H1 (cell line): ENCODE measurements around the gene FOXI2. TPM values are rescaled to one million over a fixed set of nuclear protein-coding genes. Genes with fewer than 3 reads are reported as not detected.

Experiments used
- CTCF ChIA-PET: fragments of 300-600 bp; sonication (Branson Sonifier 250); formaldehyde crosslinking; loops from one replicate; lab custom pipeline; 2021; ENCODE audit not compliant: partially characterized antibody; lab: Charles Lee
- POLR2A ChIA-PET: fragments of 300-600 bp; sonication (Branson Sonifier 250); formaldehyde crosslinking; loops from one replicate; lab custom pipeline; 2021; ENCODE audit warnings: inconsistent platforms; ENCODE audit not compliant: partially characterized antibody; lab: Charles Lee
- DNase-seq, 2 experiments: peaks; one replicate each; pipeline versions ENCODE4 v3.0.0 to v3.0.0-alpha.2; 2010 to 2022; ENCODE audit warnings: low spot score in 2 of 2, low read depth in 1 of 2, mixed read lengths in 1 of 2
- FAIRE-seq: peaks from 2 replicates; lab custom pipeline; 2011; peaks lifted over from hg19 to GRCh38; lab: Jason Lieb, UNC
- H2AFZ ChIP-seq: 2 replicates; pipeline ENCODE4 v1.8.1; 2012; ENCODE audit warnings: low read length, inconsistent platforms
- H2AK5ac ChIP-seq: 2 replicates; pipeline ENCODE4 v1.6.1; 2013; ENCODE audit warnings: low read depth, low read length
- H2BK120ac ChIP-seq: replicated peaks from 2 replicates; pipeline ENCODE3; 2013; ENCODE audit warnings: low read depth, low read length, inconsistent platforms
- H2BK12ac ChIP-seq: 2 replicates; pipeline ENCODE4 v1.6.1; 2013; ENCODE audit warnings: low read depth, low read length
- H2BK15ac ChIP-seq: 2 replicates; pipeline ENCODE4 v1.6.1; 2013; ENCODE audit warnings: low read length
- H2BK20ac ChIP-seq: 2 replicates; pipeline ENCODE4 v1.6.1; 2013; ENCODE audit warnings: low read length
- H2BK5ac ChIP-seq: 2 replicates; pipeline ENCODE4 v1.6.1; 2013; ENCODE audit warnings: low read depth, low read length
- H3K14ac ChIP-seq: 2 replicates; pipeline ENCODE4 v1.6.1; 2013; ENCODE audit warnings: inconsistent platforms; ENCODE audit not compliant: insufficient read length
- H3K18ac ChIP-seq: 2 replicates; pipeline ENCODE4 v1.6.1; 2013; ENCODE audit warnings: low read length; ENCODE audit errors: extremely low read depth
- H3K23ac ChIP-seq: 2 replicates; pipeline ENCODE4 v1.6.1; 2013; ENCODE audit warnings: inconsistent platforms; ENCODE audit not compliant: insufficient read length
- H3K23me2 ChIP-seq: 2 replicates; pipeline ENCODE4 v1.6.1; 2013; ENCODE audit warnings: low read depth, low read length
- H3K27ac ChIP-seq: 2 replicates; pipeline ENCODE4 v1.6.1; 2011; ENCODE audit warnings: low read depth, low read length, inconsistent platforms
- H3K27me3 ChIP-seq, 4 experiments: replicated peaks in 1 of 4; 1 replicate in 1 of 4; 2 replicates in 3 of 4; pipeline versions ENCODE4 v1.6.1 to v1.8.1; 2011 to 2013; ENCODE audit warnings: low read length in 3 of 4, mild to moderate bottlenecking in 3 of 4, inconsistent platforms in 2 of 4, mixed read lengths in 2 of 4, moderate library complexity in 1 of 4; ENCODE audit not compliant: control insufficient read depth in 3 of 4, insufficient read depth in 3 of 4; ENCODE audit errors: extremely low read depth in 1 of 4
- H3K36me3 ChIP-seq, 4 experiments: 2 replicates each; pipeline versions ENCODE4 v1.6.1 to v1.8.1; 2011 to 2013; ENCODE audit warnings: mild to moderate bottlenecking in 4 of 4, low read length in 3 of 4, moderate library complexity in 2 of 4, control low read depth in 1 of 4, inconsistent platforms in 1 of 4; ENCODE audit not compliant: insufficient read depth in 4 of 4, control insufficient read depth in 2 of 4
- H3K4ac ChIP-seq: replicated peaks from 2 replicates; pipeline ENCODE3; 2013; ENCODE audit warnings: low read length, low read depth, mixed read lengths, inconsistent platforms; ENCODE audit not compliant: insufficient read length
- H3K4me1 ChIP-seq, 4 experiments: replicated peaks in 1 of 4; 1 replicate in 1 of 4; 2 replicates in 3 of 4; pipeline versions ENCODE4 v1.6.1 to v1.8.1; 2011 to 2013; ENCODE audit warnings: low read length in 3 of 4, inconsistent platforms in 2 of 4, mixed read lengths in 1 of 4; ENCODE audit not compliant: insufficient read depth in 4 of 4, control insufficient read depth in 3 of 4
- H3K4me2 ChIP-seq, 2 experiments: 2 replicates each; pipeline versions ENCODE4 v1.6.1 to v1.8.1; 2011 to 2013; ENCODE audit warnings: low read depth in 2 of 2, low read length in 2 of 2, control low read depth in 1 of 2, inconsistent platforms in 1 of 2, mild to moderate bottlenecking in 1 of 2; ENCODE audit not compliant: insufficient read depth in 1 of 2
- H3K4me3 ChIP-seq, 4 experiments: fragments of 200-600, 300-600 bp in 1 of 4; sonication (generic), shearing (Covaris generic), sonication (Bioruptor Twin) in 1 of 4; 2 replicates each; pipeline versions ENCODE4 v1.5.1 to v1.8.1; 2011 to 2016; ENCODE audit warnings: low read length in 4 of 4, low read depth in 3 of 4, control low read depth in 2 of 4, inconsistent platforms in 2 of 4, mild to moderate bottlenecking in 2 of 4, mixed read lengths in 1 of 4, moderate library complexity in 1 of 4; ENCODE audit not compliant: insufficient read depth in 2 of 4; ENCODE audit errors: extremely low read depth in 1 of 4
- H3K56ac ChIP-seq: replicated peaks from 2 replicates; pipeline ENCODE3; 2013; ENCODE audit warnings: low read depth, mild to moderate bottlenecking, mixed read lengths, low read length, inconsistent platforms; ENCODE audit not compliant: insufficient read length
- H3K79me1 ChIP-seq: 2 replicates; pipeline ENCODE4 v1.6.1; 2013; ENCODE audit warnings: low read depth, low read length, control low read depth
- H3K79me2 ChIP-seq, 2 experiments: 2 replicates each; pipeline versions ENCODE4 v1.6.1 to v1.8.1; 2012 to 2013; ENCODE audit warnings: low read length in 2 of 2, mild to moderate bottlenecking in 2 of 2, inconsistent platforms in 1 of 2; ENCODE audit not compliant: insufficient read depth in 2 of 2, control insufficient read depth in 1 of 2
- H3K9ac ChIP-seq, 4 experiments: replicated peaks in 1 of 4; 1 replicate in 1 of 4; 2 replicates in 3 of 4; pipeline versions ENCODE4 v1.6.1 to v1.8.1; 2011 to 2013; ENCODE audit warnings: low read depth in 3 of 4, low read length in 3 of 4, control low read depth in 2 of 4, mild to moderate bottlenecking in 2 of 4, moderate library complexity in 2 of 4, inconsistent platforms in 1 of 4; ENCODE audit errors: extremely low read depth in 1 of 4
- H3K9me3 ChIP-seq, 2 experiments: 2 replicates each; pipeline versions ENCODE4 v1.6.1 to v1.8.1; 2012 to 2013; ENCODE audit warnings: mild to moderate bottlenecking in 2 of 2, moderate library complexity in 2 of 2, control low read depth in 1 of 2, inconsistent platforms in 1 of 2, low read depth in 1 of 2, low read length in 1 of 2, mixed read lengths in 1 of 2; ENCODE audit not compliant: insufficient read depth in 2 of 2
- H4K20me1 ChIP-seq, 2 experiments: replicated peaks in 1 of 2; 2 replicates each; pipeline versions ENCODE3 to v1.8.1; 2011 to 2013; ENCODE audit warnings: inconsistent platforms in 2 of 2, low read length in 2 of 2, mild to moderate bottlenecking in 1 of 2; ENCODE audit not compliant: insufficient read depth in 2 of 2, control insufficient read depth in 1 of 2
- H4K5ac ChIP-seq: 2 replicates; pipeline ENCODE4 v1.6.1; 2013; ENCODE audit warnings: low read length, low read depth, mixed read lengths, inconsistent platforms; ENCODE audit not compliant: insufficient read length
- H4K8ac ChIP-seq: 2 replicates; pipeline ENCODE4 v1.8.0; 2013; ENCODE audit warnings: mild to moderate bottlenecking, moderate library complexity, low read length, inconsistent platforms; ENCODE audit not compliant: insufficient read depth; ENCODE audit errors: extremely low read depth
- H4K91ac ChIP-seq: replicated peaks from 2 replicates; pipeline ENCODE3; 2013; ENCODE audit warnings: low read length, mixed read lengths, inconsistent platforms; ENCODE audit not compliant: insufficient read length
- BRCA1 ChIP-seq: IDR thresholded peaks from 2 replicates; pipeline ENCODE4 v1.6.1; 2012; ENCODE audit warnings: low read depth, low read length, improper control_type of control experiment
- JUN ChIP-seq: IDR thresholded peaks from 2 replicates; pipeline ENCODE4 v1.6.1; 2011; ENCODE audit warnings: low read depth, mild to moderate bottlenecking, improper control_type of control experiment, low read length
- JUND ChIP-seq: IDR thresholded peaks from 2 replicates; pipeline ENCODE4 v1.6.1; 2011; ENCODE audit warnings: mild to moderate bottlenecking, improper control_type of control experiment, low read length
- NANOG ChIP-seq: IDR thresholded peaks from 2 replicates; pipeline ENCODE4 v1.6.1; 2011; ENCODE audit warnings: low read length, low read depth, mild to moderate bottlenecking, inconsistent platforms; ENCODE audit not compliant: insufficient read depth, poor library complexity, severe bottlenecking
- TEAD4 ChIP-seq: IDR thresholded peaks from 2 replicates; pipeline ENCODE4 v1.6.1; 2012; ENCODE audit warnings: low read depth, low read length, inconsistent platforms, mixed read lengths
- WGBS, 2 experiments: shearing (Covaris generic) in 1 of 2; methylation state at CpG; one replicate each; pipeline versions ENCODE4 v1.1.6 to v1.1.7; 2013 to 2015; ENCODE audit warnings: low lambda C conversion rate in 2 of 2, mixed read lengths in 2 of 2, inconsistent platforms in 1 of 2, low coverage in 1 of 2, missing lambda C conversion rate in 1 of 2; ENCODE audit not compliant: insufficient replicate concordance in 2 of 2, insufficient coverage in 1 of 2, insufficient read length in 1 of 2; ENCODE audit errors: extremely low coverage in 1 of 2, missing lambda C conversion rate in 1 of 2; 5-methylcytosine and 5-hydroxymethylcytosine counted together
- polyA plus RNA-seq, 7 experiments: library from polyadenylated mRNA; depleted of rRNA in 3 of 7; stranded (reverse) in 5 of 7; unstranded in 2 of 7; fragments of >200 nt in 5 of 7; fragments of 200-250 nt in 2 of 7; gene quantifications; 1 replicate in 5 of 7; 2 replicates in 1 of 7; 4 replicates in 1 of 7; pipeline versions ENCODE4 v1.2.1 to v1.2.3, GENCODE V29; 2011 to 2013; ENCODE audit warnings: missing spikeins in 2 of 7, mixed read lengths in 2 of 7
- total RNA-seq: library from RNA; stranded (reverse); fragmentation: NEBNext Ultra II Directional; extraction: Animal tissue kit (Norgen Biotek cat#: 25700); gene quantifications from 2 replicates; pipeline ENCODE4 v1.2.1, GENCODE V29; 2021

FOXI2 gene
- total and polyA plus RNA-seq, 2 of the 8 experiments (the other 6 are each of a cell fraction or from before 2014, with no cell fraction given) = 1.0 TPM

DNA sequence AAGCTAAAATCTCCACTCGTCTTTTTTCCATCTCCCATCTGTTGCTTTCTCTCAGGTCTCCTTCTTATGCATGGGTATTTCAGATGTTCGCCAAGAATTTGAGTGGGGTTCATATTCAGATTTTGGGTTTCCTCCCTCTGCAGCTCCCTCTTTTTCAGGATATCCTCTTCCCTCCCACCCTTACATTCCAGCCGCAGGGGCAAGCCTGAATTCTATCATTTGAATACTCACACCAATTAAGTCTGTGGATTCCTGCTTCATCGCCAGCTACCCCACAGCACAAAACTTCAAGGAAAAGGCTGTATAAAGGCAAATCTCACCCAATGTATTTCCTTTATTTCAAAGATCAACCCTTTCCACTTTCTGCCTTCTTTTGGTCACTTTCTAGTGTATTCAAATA, 41.6 kb upstream of the FOXI2 start:
- H2BK15ac ChIP-seq = no peak overlapping the region
- no peak overlapping the region for H2BK12ac ChIP-seq
- no peak overlapping the region for H3K18ac ChIP-seq
- no peaks in the 10 kb centered on the region for H3K79me2 ChIP-seq
- H3K36me3 ChIP-seq = no peaks in the 10 kb centered on the region
- H3K79me1 ChIP-seq = no peaks in the 10 kb centered on the region
- H2AFZ ChIP-seq = no peak overlapping the region; the same call in 1 of the 2 replicates
- DNase-seq = no peak
- no peak overlapping the region for H4K5ac ChIP-seq
- H4K91ac ChIP-seq = no peak overlapping the region
- CTCF ChIA-PET = interaction anchor here (1.0 to 5.9 kb wide), 14 partner anchors 11 to 266 kb away, joined by 3 to 38 read pairs (median 5); no protein-coding TSS in a partner anchor
- no peak overlapping the region for H3K14ac ChIP-seq
- POLR2A ChIA-PET = no interaction called here
- FAIRE-seq = peak; percentile 36
- no peak overlapping the region for H3K56ac ChIP-seq
- no peak for TF ChIP-seq BRCA1
- no peak for TF ChIP-seq NANOG
- TF ChIP-seq JUND = no peak
- TF ChIP-seq JUN = no peak
- TF ChIP-seq TEAD4 = peak; percentile 87
- H3K9me3 ChIP-seq = no peaks in the 10 kb centered on the region
- H3K23me2 ChIP-seq = no peaks in the 10 kb centered on the region
- H3K27ac ChIP-seq = no peak overlapping the region
- 0 out of 8 replicates have a peak overlapping the region, but pooled peaks of 1 of the 4 experiments have one; percentile 1 for H3K4me3 ChIP-seq
- H2AK5ac ChIP-seq = no peak overlapping the region
- no peak overlapping the region for H2BK5ac ChIP-seq
- WGBS, 2 experiments = 25% methylated on average over 4 of the region's 4 CpGs; no CpG with 5 or more reads in 1 of the 2 experiments
- H2BK20ac ChIP-seq = no peak overlapping the region
- H2BK120ac ChIP-seq = no peak overlapping the region
- peak overlapping the region; percentile 15 to 37; a peak in 1 of 4 replicates for H3K4me2 ChIP-seq
- no peak overlapping the region for H3K9ac ChIP-seq
- H4K20me1 ChIP-seq = no peaks in the 10 kb centered on the region
- peaks cover 0 to 2% (median 0%) of the 10 kb centered on the region in 4 experiments; a peak in 2 of 7 replicates for H3K4me1 ChIP-seq
- H3K4ac ChIP-seq = no peak overlapping the region
- H3K23ac ChIP-seq = no peak overlapping the region
- H4K8ac ChIP-seq = no peak overlapping the region
- no peaks in the 10 kb centered on the region for H3K27me3 ChIP-seq
